Regular cardiac myocyte (primary cell): ENCODE data around the gene ZDHHC17. TPM values are rescaled to one million over a fixed set of nuclear protein-coding genes. Genes with fewer than 3 reads are reported as not detected.

Experiments used
- total RNA-seq: library from RNA; depleted of rRNA; stranded (reverse); fragments of >200 nt; gene quantifications from 2 replicates; pipeline ENCODE4 v1.2.3, GENCODE V29; 2014

ZDHHC17 gene
- 35.5 and 60.3 TPM in 2 replicates for total RNA-seq

GRCh38 chr12:76763746-76764675 is at the start of gene ZDHHC17:
Gene ZDHHC17, plus strand, starts transcription at chr12:76764115. Its CDS starts 122 bp downstream, at chr12:76764237.

GRCh38 chr12:76878899-76879709 is 115.2 kb downstream of the ZDHHC17 start, which contains the start of gene CSRP2:
Gene CSRP2, minus strand, starts transcription at chr12:76879019. Its CDS starts 12,759 bp downstream, at chr12:76866260.

Other genes starting within 250 kb of the ZDHHC17 start
- 77.1 and 117 TPM in 2 replicates for gene OSBPL8, start 204.3 kb upstream of the ZDHHC17 start, total RNA-seq
- 11.7 and 29.9 TPM in 2 replicates for gene CSRP2, start 114.9 kb downstream of the ZDHHC17 start, total RNA-seq